GOT3 (cell line): ENCODE data around the gene WT1.
"Not testable (repeated sequence)": the region's sequence is repeated elsewhere in the genome, so short reads cannot be mapped to it uniquely, and the experiment has no call there.

Source experiments
- DNase-seq: peaks from one replicate; lab custom pipeline; 2025; ENCODE audit warnings: mixed read lengths; lab: John Stamatoyannopoulos, UW

Gene WT1

GRCh38 chr11:32435511-32435941 is at the start of gene WT1:
Gene WT1, minus strand, starts transcription at chr11:32435539.
- no peak for DNase-seq

GRCh38 chr11:32479291-32479690 is 44.0 kb upstream of the WT1 start:
- no peak for DNase-seq

- DNase-seq = no peak
Observed at GRCh38 chr11:32478277-32478731, 43.0 kb upstream of the WT1 start.

GRCh38 chr11:32473282-32473909 is 38.1 kb upstream of the WT1 start:
- DNase-seq = no peak

GRCh38 chr11:32472226-32472625 is 36.9 kb upstream of the WT1 start:
- DNase-seq = no peak

- not testable (repeated sequence) for DNase-seq
Observed at GRCh38 chr11:32471544-32471943, 36.2 kb upstream of the WT1 start.

- no peak for DNase-seq
Observed at GRCh38 chr11:32469791-32470190, 34.5 kb upstream of the WT1 start.

- no peak for DNase-seq
Observed at GRCh38 chr11:32466279-32466915, 31.1 kb upstream of the WT1 start.

- DNase-seq = no peak
Observed at GRCh38 chr11:32464078-32464477, 28.7 kb upstream of the WT1 start.

GRCh38 chr11:32462011-32462690 is 26.8 kb upstream of the WT1 start:
- no peak for DNase-seq

- DNase-seq = no peak
Observed at GRCh38 chr11:32456864-32457263, 21.5 kb upstream of the WT1 start.

GRCh38 chr11:32454993-32455392 is 19.7 kb upstream of the WT1 start:
- no peak for DNase-seq

- no peak for DNase-seq
Observed at GRCh38 chr11:32451808-32452207, 16.5 kb upstream of the WT1 start.

- DNase-seq = no peak
Observed at GRCh38 chr11:32450372-32450771, 15.0 kb upstream of the WT1 start.

GRCh38 chr11:32448232-32448631 is 12.9 kb upstream of the WT1 start:
- no peak for DNase-seq

GRCh38 chr11:32447252-32447651 is 11.9 kb upstream of the WT1 start:
- DNase-seq = no peak

GRCh38 chr11:32446227-32446626 is 10.9 kb upstream of the WT1 start:
- DNase-seq = no peak

- DNase-seq = no peak
Observed at GRCh38 chr11:32444186-32444585, 8.8 kb upstream of the WT1 start.

GRCh38 chr11:32440916-32441315 is 5.6 kb upstream of the WT1 start:
- DNase-seq = no peak

GRCh38 chr11:32440312-32440908 is 5.1 kb upstream of the WT1 start:
- DNase-seq = no peak

- DNase-seq = no peak
Observed at GRCh38 chr11:32439501-32440210, 4.3 kb upstream of the WT1 start.

GRCh38 chr11:32438866-32439489 is 3.6 kb upstream of the WT1 start:
- DNase-seq = no peak
